CD4-positive, alpha-beta memory T cell (primary cell): ENCODE measurements around the gene KRTAP4-6. TPM values are rescaled to one million over a fixed set of nuclear protein-coding genes. Genes with fewer than 3 reads are reported as not detected.
"Not testable (repeated sequence)": the region's sequence is repeated elsewhere in the genome, so short reads cannot be mapped to it uniquely, and the experiment has no call there.

Experiments used
- CTCF ChIA-PET: fragments of 350-600 bp; sonication (Branson Sonifier 250); formaldehyde crosslinking; loops from one replicate; lab custom pipeline; 2021; ENCODE audit warnings: inconsistent platforms; ENCODE audit not compliant: partially characterized antibody; lab: Charles Lee
- POLR2A ChIA-PET: fragments of 350-600 bp; sonication (Branson Sonifier 250); formaldehyde crosslinking; loops from one replicate; lab custom pipeline; 2021; ENCODE audit not compliant: partially characterized antibody; lab: Charles Lee
- DNase-seq, 5 donors: peaks; one replicate each; pipeline versions ENCODE4 v3.0.0 to v3.0.0-alpha.2; 2020 to 2022; ENCODE audit warnings: mixed read lengths in 1 of 5
- H3K27ac ChIP-seq: one replicate; pipeline ENCODE4 v1.7.0; 2013; ENCODE audit warnings: low read depth, low read length
- H3K27me3 ChIP-seq: 2 replicates; pipeline ENCODE4 v1.7.0; 2013; ENCODE audit warnings: mild to moderate bottlenecking, low read length, moderate library complexity; ENCODE audit not compliant: insufficient read depth
- H3K36me3 ChIP-seq: 2 replicates; pipeline ENCODE4 v1.7.0; 2013; ENCODE audit warnings: mild to moderate bottlenecking, low read length, moderate library complexity; ENCODE audit not compliant: insufficient read depth
- H3K4me1 ChIP-seq: 2 replicates; pipeline ENCODE4 v1.7.0; 2013; ENCODE audit warnings: mild to moderate bottlenecking, low read length, moderate library complexity; ENCODE audit not compliant: insufficient read depth
- H3K4me3 ChIP-seq, 2 donors: one replicate each; pipeline ENCODE4 v1.7.0; 2013; ENCODE audit warnings: low read length in 2 of 2, mild to moderate bottlenecking in 1 of 2
- H3K9me3 ChIP-seq, 2 donors: one replicate each; pipeline ENCODE4 v1.7.0; 2013; ENCODE audit warnings: low read length in 2 of 2, control low read depth in 1 of 2; ENCODE audit not compliant: control insufficient read depth in 1 of 2
- H3K27ac Mint-ChIP-seq, 7 donors: one replicate each; pipeline ENCODE4 v1.8.0; 2020 to 2021; ENCODE audit warnings: mixed read lengths in 7 of 7, mild to moderate bottlenecking in 6 of 7, inconsistent platforms in 3 of 7, moderate library complexity in 3 of 7
- H3K27me3 Mint-ChIP-seq, 2 donors: one replicate each; pipeline ENCODE4 v1.8.0; 2020 to 2021; ENCODE audit warnings: mixed read lengths in 2 of 2
- H3K36me3 Mint-ChIP-seq, 2 donors: one replicate each; pipeline ENCODE4 v1.8.0; 2020 to 2021; ENCODE audit warnings: mixed read lengths in 2 of 2, inconsistent platforms in 1 of 2, mild to moderate bottlenecking in 1 of 2
- H3K4me1 Mint-ChIP-seq, 4 donors: one replicate each; pipeline ENCODE4 v1.8.0; 2020 to 2021; ENCODE audit warnings: mixed read lengths in 4 of 4, mild to moderate bottlenecking in 1 of 4
- H3K4me3 Mint-ChIP-seq, 8 donors: one replicate each; pipeline ENCODE4 v1.8.0; 2020 to 2021; ENCODE audit warnings: mixed read lengths in 8 of 8, mild to moderate bottlenecking in 7 of 8, moderate library complexity in 6 of 8, inconsistent platforms in 3 of 8
- H3K9me3 Mint-ChIP-seq, 8 donors: one replicate each; pipeline ENCODE4 v1.8.0; 2020 to 2021; ENCODE audit warnings: mixed read lengths in 8 of 8, mild to moderate bottlenecking in 5 of 8, inconsistent platforms in 3 of 8, moderate library complexity in 1 of 8
- intact Hi-C: fragments of 100-400 bp; cut with micrococcal nuclease; formaldehyde crosslinking; loops from one replicate; pipeline ENCODE4 v1.15.1; 2023
- polyA plus RNA-seq, 2 donors: library from polyadenylated mRNA; unstranded; fragments of 300-500 nt; fragmentation: Illumina TruSeq; gene quantifications; one replicate each; pipeline ENCODE4 v1.2.3, GENCODE V29; 2021
- total RNA-seq, 2 experiments: library from RNA; stranded (reverse); gene quantifications; one replicate each; pipeline ENCODE4 v1.2.3, GENCODE V29; 2021

KRTAP4-6 gene
- total and polyA plus RNA-seq, 4 experiments from 2014 or later = 0.24 TPM; not detected in 3

DNA sequence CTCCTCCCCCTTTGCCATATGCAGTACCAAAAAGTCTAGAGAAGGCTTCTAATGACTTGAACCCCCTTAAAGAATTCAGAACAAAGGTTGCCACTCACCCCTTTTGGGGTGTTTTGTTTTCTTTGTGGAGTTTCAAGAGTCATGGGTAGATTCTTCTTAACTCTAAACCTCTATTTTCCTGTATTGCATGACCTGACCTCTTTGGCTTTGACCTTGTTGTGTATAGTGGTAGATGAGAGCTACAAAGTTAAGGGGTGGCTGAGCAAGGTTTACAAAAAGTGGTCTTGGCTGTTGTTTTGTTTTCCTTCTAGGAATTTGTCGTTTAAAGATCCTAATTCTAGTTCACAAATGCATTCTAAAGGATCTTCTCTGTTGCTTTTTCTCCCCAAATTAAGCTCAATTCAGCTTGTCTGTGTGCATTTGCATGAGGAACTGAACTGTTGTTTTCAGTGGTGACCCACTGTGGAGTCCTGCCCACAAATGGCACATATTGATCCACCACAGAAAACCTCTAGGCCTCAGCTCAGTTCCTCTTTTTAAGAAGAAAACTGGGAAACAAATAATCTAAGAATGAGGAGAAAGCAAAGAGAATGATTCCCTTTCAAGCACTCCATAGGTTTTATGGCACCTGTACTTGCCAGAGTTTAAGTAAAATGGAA, 31.5 kb downstream of the KRTAP4-6 start:
- H3K36me3 ChIP-seq, H3K4me1 ChIP-seq, POLR2A ChIA-PET, H3K27me3 ChIP-seq, intact Hi-C loops, H3K9me3 ChIP-seq, H3K27ac ChIP-seq, CTCF ChIA-PET, H3K36me3 Mint-ChIP-seq, H3K4me3 ChIP-seq, DNase-seq: not testable (repeated sequence)
- H3K4me1 Mint-ChIP-seq = peaks cover 0 to 23% (median 4%) of the 10 kb centered on the region in 4 donors
- peaks cover 0 to 13% (median 3%) of the 10 kb centered on the region in 8 donors for H3K9me3 Mint-ChIP-seq
- H3K4me3 Mint-ChIP-seq = peak overlapping the region in 5 of 8 donors; percentile 62 to 79 (median 75)
- peak overlapping the region in 2 of 7 donors; percentile 0 to 7 for H3K27ac Mint-ChIP-seq
- H3K27me3 Mint-ChIP-seq = peaks cover 7 to 17% of the 10 kb centered on the region in 2 donors

DNA sequence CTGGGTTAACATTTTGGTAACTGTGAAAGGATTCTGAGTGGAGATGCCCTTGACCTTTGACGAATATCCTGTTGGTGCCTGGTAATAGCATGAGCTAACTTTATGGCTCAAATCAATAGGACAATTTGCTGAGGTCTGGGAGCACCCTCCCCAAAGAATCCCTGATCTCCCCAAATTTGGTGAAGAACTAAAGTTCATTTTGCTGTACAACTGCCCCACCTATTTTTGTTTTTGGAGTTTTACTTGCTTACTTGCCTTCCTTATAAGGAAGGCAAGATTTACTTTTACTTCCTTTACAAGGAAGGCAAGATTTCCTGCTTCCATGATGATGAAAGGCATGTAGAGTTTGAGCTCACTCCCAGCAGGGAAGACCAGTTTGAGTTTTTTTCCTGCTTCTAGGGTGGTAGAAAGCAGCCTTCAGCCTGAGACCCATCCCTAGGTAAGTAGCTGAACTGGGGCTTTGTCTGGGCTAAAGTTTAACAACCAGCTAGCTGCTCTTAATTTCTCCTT, 32.3 kb downstream of the KRTAP4-6 start:
- intact Hi-C loops = no loop called here
- H3K27me3 ChIP-seq = no peaks in the 10 kb centered on the region
- Mint-ChIP-seq H3K4me3 (peak overlapping the region in 4 of 8 donors; percentile 9 to 79 (median 70)), H3K4me1 (peaks cover 0 to 23% (median 4%) of the 10 kb centered on the region in 4 donors), H3K9me3 (peaks cover 0 to 9% (median 3%) of the 10 kb centered on the region in 8 donors), H3K36me3 (no peaks in the 10 kb centered on the region), H3K27me3 (peaks cover 7 to 17% of the 10 kb centered on the region in 2 donors), H3K27ac (peak overlapping the region in 2 of 7 donors; percentile 52 to 57)
- ChIA-PET CTCF (no interaction called here), POLR2A (no interaction called here)
- no peaks in the 10 kb centered on the region for H3K36me3 ChIP-seq
- H3K9me3 ChIP-seq = no peaks in the 10 kb centered on the region
- DNase-seq = no peak
- no peak overlapping the region for H3K4me3 ChIP-seq
- no peak overlapping the region for H3K27ac ChIP-seq
- H3K4me1 ChIP-seq = no peaks in the 10 kb centered on the region

GRCh38 chr17:41105347-41105746, 35.0 kb downstream of the KRTAP4-6 start, which contains the start of gene KRTAP4-9:
TSS of gene KRTAP4-9 (plus strand) at chr17:41105389. CDS start at chr17:41105389, 0 bp downstream.
- CTCF ChIA-PET, H3K9me3 Mint-ChIP-seq, intact Hi-C loops, H3K27ac ChIP-seq, H3K4me3 ChIP-seq, H3K36me3 ChIP-seq, DNase-seq, H3K4me3 Mint-ChIP-seq, H3K36me3 Mint-ChIP-seq, H3K4me1 ChIP-seq, H3K9me3 ChIP-seq, POLR2A ChIA-PET, H3K27me3 ChIP-seq: not testable (repeated sequence)
- H3K27ac Mint-ChIP-seq = peak within 1 kb of the TSS in 1 of 7 donors; percentile 76
- peaks cover 0 to 24% (median 5%) of the 10 kb centered on the region in 4 donors for H3K4me1 Mint-ChIP-seq
- peaks cover 7 to 17% of the 10 kb centered on the region in 2 donors for H3K27me3 Mint-ChIP-seq

DNA sequence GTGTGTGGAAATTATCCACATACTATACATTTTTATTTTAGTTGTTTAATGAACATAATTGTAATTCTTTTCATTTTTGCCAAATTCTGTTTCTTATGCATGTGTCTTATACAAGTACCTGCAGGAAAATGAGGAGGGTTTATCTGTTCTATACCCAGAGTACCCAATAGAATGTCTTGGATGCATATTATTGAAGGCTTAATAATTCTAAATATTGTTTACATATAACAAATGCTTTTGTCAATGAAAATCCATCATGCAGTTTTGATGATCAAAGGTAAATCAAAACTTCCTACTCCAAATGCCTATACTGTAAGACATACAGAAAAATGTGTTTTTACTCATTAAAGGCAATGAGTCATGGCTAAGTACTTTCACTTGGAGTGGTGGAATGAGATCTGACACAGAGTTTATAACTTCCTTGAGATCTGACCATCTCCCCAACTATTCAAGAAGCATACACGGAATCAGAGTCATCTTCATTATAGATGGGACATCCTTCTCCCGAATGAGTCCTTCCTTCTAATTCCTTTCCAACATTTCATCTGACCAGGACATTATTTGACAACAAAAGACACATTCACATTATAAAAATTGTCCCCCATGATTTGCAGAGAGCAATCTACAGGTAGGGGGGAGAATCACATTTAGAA, 35.8 kb downstream of the KRTAP4-6 start:
- H3K4me1 ChIP-seq, CTCF ChIA-PET, H3K4me3 ChIP-seq, H3K36me3 Mint-ChIP-seq, H3K4me3 Mint-ChIP-seq, DNase-seq, POLR2A ChIA-PET, H3K36me3 ChIP-seq, H3K9me3 ChIP-seq, H3K27ac ChIP-seq, H3K9me3 Mint-ChIP-seq, H3K27me3 ChIP-seq, H3K27ac Mint-ChIP-seq: not testable (repeated sequence)
- peaks cover 0 to 33% (median 9%) of the 10 kb centered on the region in 4 donors for H3K4me1 Mint-ChIP-seq
- peaks cover 8 to 20% of the 10 kb centered on the region in 2 donors for H3K27me3 Mint-ChIP-seq
- intact Hi-C loops = loop anchor here (5.0 kb wide), 1 partner anchor 218 kb away; no protein-coding TSS in a partner anchor

GRCh38 chr17:41103896-41104295, 36.4 kb downstream of the KRTAP4-6 start:
- Mint-ChIP-seq H3K36me3 (no peaks in the 10 kb centered on the region), H3K27me3 (peaks cover 8 to 19% of the 10 kb centered on the region in 2 donors), H3K4me3 (no peak overlapping the region), H3K9me3 (no peaks in the 10 kb centered on the region), H3K27ac (no peak overlapping the region), H3K4me1 (peaks cover 0 to 30% (median 9%) of the 10 kb centered on the region in 4 donors)
- no peak overlapping the region for H3K4me3 ChIP-seq
- DNase-seq = no peak
- ChIA-PET CTCF (no interaction called here), POLR2A (no interaction called here)
- no peaks in the 10 kb centered on the region for H3K27me3 ChIP-seq
- no peak overlapping the region for H3K27ac ChIP-seq
- intact Hi-C loops = loop anchor here (5.0 kb wide), 1 partner anchor 218 kb away; no protein-coding TSS in a partner anchor
- H3K36me3 ChIP-seq = no peaks in the 10 kb centered on the region
- H3K4me1 ChIP-seq = no peaks in the 10 kb centered on the region
- H3K9me3 ChIP-seq = no peaks in the 10 kb centered on the region

DNA sequence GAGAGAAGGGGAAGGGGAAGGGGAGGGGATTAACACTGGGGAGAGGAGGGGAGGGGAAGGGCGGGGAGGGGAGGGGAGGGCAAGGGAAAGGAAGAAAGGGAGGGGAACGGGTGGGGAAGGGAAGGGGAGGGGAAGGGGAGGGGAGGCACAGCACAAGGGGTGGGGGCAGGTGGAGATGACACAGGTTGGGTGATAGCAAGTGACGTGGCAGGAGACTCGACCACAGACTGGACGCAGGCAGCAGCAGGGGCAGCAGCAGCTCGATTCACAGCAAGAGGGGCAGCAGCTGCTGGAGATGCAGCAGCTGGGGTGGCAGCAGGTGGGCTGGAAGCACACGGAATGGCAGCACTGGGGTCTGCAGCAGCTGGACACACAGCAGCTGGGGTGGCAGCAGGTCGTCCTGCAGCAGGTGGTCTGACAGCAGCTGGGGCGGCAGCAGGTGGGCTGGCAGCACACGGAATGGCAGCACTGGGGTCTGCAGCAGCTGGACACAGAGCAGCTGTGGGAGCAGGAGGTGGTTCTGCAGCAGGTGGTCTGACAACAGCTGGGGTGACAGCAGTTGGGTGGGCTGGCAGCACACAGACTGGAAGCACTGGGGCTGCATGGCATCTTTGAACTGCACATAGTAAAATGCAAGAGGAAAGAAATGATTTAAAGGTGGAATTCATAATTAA, 38.6 kb downstream of the KRTAP4-6 start, which contains the start of gene KRTAP4-16:
Gene KRTAP4-16, minus strand, starts transcription at position 624 of the 674 bp plus-strand sequence. Its CDS starts 0 bp downstream, at position 624.
- H3K4me1 Mint-ChIP-seq = peaks cover 0 to 15% (median 5%) of the 10 kb centered on the region in 4 donors
- Histone ChIP-seq H3K4me1 (no peaks in the 10 kb centered on the region), H3K27ac (no peak within 1 kb of the TSS), H3K4me3 (no peak within 1 kb of the TSS), H3K36me3 (no peaks in the 10 kb centered on the region), H3K27me3 (no peaks in the 10 kb centered on the region), H3K9me3 (no peaks in the 10 kb centered on the region)
- H3K4me3 Mint-ChIP-seq = no peak within 1 kb of the TSS
- CTCF ChIA-PET = no interaction called here
- H3K27me3 Mint-ChIP-seq = peaks cover 14 to 16% of the 10 kb centered on the region in 2 donors
- intact Hi-C loops = loop anchor here (5.0 kb wide), 1 partner anchor 221 kb away; no protein-coding TSS in a partner anchor
- peak within 1 kb of the TSS in 2 of 7 donors; percentile 28 to 59 for H3K27ac Mint-ChIP-seq
- POLR2A ChIA-PET = no interaction called here
- no peak for DNase-seq
- H3K36me3 Mint-ChIP-seq = no peaks in the 10 kb centered on the region
- H3K9me3 Mint-ChIP-seq = no peaks in the 10 kb centered on the region
